HG02798 (cell line): Measurements from ENCODE around the gene STK40.

Experiments used
- ATAC-seq: cut with Tn5 transposase; IDR thresholded peaks from one replicate; pipeline ENCODE4 v1.9.1; 2021; ENCODE audit warnings: mild to moderate bottlenecking; ENCODE audit not compliant: unreplicated experiment, poor library complexity

The STK40 gene

DNA sequence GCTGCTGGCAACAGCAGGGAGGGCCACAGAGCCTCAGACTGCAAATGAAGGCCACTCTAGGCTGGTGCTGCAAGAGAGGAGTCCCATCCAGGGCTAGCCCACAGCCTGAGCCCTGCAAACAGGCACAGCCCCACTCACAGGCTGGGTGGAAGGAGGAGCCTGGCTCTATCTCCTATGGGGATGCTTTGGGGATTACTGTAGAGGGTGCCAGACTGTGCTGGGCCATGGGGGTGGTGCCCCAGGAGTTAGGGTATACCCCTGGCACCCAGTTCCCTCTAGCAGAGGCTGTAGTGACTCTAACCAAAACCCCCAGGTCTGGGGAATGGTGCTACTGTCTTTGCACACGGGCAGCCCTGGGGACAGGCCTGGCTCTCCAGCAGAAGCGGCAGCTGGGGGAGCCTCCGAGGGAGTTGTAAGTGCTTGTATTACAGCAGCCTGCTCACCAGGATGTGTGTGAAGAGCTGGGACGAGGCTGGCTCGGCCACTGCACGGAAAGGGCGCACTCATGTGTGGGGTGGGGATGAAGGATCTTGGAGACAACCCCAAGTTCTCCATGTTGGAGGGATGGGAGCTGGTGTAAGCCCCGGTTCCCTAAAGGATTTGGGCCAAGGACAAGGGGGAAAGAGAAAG, 38.9 kb downstream of the STK40 start:
- ATAC-seq, result no peak

GRCh38 chr1:36345353-36345752, 40.4 kb downstream of the STK40 start:
- no peak for ATAC-seq

GRCh38 chr1:36344395-36344680, 41.4 kb downstream of the STK40 start:
- no peak for ATAC-seq

- ATAC-seq, result no peak
These were observed 41.9 kb downstream of the STK40 start for GRCh38 chr1:36343651-36344394.

- peak; percentile 43 for ATAC-seq
These were observed 43.1 kb downstream of the STK40 start for GRCh38 chr1:36342426-36343185.

GRCh38 chr1:36341626-36342320, 44.0 kb downstream of the STK40 start:
- no peak for ATAC-seq

DNA sequence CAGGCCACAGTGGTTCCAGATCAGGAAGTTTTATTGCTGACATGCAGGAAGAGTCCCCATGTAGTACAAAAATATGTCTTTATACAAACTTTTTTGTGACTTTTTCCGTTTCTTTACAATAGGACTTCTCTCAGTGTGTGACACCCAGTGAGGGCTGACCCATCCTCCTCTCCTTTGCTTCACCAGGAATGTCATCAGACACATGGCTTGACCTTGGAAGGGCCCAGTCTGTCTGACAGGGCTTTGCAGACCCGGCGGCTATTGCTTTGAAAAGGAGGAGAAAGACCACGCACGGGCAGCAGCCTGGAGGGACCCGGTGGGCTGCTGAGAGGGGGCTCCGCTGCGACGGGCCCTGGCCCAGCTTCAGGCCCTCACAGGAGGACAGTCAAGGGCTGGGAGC, 46.1 kb downstream of the STK40 start:
- ATAC-seq, result no peak

DNA sequence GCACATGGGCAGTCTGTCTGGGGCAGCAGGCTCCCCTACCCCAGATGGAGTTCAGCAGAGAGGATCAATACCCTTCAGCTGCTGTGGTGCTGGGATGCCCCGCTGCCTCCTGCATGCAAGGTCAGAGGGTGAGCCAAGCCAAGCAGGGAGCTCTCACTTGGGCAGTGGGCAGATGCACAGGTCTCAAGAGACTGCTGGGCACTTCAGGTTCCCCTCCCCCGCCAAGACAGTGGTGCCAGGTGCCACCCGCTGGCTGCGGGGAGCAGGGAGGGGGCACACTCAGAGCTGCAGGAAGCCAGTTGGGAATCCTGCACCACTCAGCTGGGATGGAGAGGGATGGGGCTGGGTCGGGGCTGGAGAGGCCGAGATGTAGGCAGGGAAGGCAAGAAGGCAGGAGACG, 46.5 kb downstream of the STK40 start:
- ATAC-seq, result no peak

- ATAC-seq, result no peak
These were observed 47.9 kb downstream of the STK40 start for GRCh38 chr1:36337830-36338229.

DNA sequence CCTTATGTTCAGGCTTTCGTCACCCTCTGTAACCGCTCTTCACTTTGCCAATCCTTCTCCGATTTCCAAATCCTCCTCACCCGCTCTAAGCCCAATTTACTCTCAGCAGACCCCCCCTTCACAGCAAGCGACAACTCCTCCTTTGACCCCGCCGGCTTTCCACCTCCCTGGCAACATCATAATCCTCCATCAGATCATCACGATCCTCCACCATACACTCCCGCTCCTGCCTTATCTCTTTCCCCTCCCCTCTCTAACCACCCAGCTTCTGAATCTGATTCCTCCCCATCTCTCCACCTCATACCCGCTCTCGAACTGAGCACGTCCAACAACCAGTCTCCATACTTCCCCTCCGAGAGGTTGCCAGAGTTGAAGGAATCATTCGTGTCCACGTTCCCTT, 54.8 kb downstream of the STK40 start:
- no peak for ATAC-seq

DNA sequence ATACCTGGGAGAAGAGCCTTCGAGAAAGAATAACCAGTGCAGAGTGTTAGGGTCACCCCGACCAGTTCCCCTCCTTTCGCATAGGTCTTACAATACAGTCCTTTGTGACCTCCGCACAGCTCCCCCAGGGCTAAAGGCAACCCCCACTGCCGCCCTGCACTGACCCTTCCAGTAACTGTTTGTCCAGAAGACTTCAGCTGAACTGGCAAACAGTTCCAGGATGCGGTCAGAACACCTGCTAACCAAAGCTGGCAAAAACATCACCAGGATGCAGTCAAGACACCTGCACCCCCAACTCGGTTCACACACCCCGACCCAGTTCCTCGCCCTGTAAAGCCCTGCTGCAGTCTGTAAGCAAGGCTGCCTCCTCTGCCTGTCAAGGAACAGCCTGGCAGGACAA, 55.9 kb downstream of the STK40 start:
- ATAC-seq, result no peak

- no peak for ATAC-seq
These were observed 57.0 kb downstream of the STK40 start for GRCh38 chr1:36328713-36329112.

- ATAC-seq, result no peak
These were observed 57.6 kb downstream of the STK40 start for GRCh38 chr1:36328088-36328480.

DNA sequence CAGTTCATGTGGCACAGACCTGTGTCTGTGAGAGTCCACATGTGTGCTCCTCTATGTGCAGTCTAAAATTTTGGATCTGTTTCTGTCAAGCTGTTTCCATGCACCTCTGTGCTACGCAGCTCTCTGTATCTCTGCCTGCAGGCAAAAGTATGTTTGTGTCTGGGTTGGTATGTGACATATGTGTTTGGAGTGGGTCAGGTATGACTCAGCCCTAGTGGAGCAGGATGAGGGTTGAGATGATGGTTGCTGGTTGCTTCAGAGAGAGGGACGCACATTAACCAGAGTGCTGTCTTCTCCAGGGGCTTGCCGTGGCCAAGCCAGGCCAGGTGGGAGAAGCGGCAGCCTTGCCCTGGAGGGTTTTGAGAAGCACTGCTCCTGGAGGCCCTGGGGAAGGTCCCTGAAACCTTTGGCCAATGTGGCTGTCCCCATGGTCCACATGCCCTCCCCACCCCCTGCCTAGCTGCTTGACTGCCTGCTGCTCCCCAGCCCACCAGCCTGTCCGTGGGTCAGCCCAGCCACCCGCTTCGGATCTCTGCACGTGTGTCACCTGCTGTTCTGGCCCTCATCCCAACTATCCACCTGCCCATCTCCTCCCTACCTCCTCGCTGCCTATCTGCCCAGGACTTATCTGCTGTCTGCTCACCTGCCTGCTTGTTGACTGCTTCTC, 58.2 kb downstream of the STK40 start:
- no peak for ATAC-seq

DNA sequence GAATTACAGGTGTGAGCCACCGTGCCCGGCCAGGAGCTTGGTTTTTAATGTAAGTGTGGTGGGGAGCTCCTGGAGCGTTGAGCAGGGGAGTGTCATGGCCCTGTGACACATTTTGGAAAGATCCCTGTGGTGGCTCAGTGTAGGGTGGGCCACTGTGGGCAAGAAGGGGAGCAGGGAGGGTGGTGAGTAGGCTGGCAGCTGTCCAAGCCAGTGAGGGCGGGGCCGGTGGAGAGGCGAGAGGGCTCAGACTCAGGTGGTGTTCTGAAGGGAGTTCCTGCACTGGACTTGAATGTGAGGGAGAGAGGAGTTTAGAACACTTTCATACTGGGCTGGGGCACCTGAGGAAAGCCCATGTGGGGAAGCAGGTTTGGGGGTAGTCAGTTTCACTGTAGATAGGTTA, 59.2 kb downstream of the STK40 start:
- ATAC-seq, result no peak

DNA sequence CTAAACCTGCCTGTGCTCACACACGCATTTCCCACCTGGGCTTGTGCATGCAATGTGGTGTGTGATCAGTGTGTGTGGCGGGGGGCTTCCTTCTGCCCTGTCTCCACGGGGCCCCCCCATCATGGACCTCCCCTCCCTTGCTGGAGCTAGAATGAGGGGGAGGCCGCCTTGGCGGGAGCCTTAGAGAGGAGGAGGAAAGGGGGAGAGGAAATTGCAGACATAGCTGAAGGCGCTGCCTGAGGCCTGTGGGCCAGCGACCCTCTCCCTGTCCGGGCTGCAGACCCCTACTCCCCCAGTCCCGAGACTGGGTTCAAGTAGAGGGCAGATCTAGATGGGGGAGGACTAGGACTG, 61.4 kb downstream of the STK40 start:
- ATAC-seq, result no peak

DNA sequence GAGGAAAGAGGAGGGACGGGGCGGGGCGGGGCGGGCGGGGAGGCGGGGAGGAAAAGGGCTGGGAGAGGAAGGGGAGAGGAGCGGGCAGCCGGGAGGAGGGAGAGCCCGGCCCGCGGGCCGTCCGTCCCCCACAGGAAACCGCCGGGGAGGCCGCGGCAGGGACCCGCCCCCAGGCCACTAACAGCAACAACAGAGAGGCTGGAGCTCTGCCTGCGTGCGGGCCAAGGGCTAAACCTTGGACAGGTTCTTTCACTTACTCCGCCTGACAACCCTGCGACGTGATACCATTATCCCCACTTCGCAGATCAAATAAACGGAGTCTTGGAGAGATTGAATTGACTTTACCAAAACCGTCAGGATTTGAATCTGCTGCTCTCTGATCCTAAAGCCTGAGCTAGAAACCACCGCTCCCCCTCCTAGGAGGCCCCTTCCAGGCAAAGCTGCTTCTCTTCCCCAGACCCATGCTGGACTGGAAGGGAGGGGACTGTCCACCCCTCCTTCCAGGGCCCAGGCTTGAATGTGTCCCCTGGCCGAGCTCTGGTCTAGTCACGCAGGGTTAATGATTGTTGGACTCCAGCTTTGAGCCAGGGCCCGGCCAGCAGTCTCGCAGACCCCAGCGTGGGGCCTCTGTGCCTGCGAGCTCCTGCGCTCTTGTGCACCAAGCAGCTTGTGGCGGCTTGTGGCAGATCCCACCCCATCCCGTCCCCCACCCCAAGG, 61.9 kb downstream of the STK40 start, which contains the start of gene EVA1B:
TSS of gene EVA1B (minus strand) at position 10 of the 717 bp plus-strand sequence. CDS start 608 bp downstream, outside the sequence.
- peak; percentile 40 for ATAC-seq

DNA sequence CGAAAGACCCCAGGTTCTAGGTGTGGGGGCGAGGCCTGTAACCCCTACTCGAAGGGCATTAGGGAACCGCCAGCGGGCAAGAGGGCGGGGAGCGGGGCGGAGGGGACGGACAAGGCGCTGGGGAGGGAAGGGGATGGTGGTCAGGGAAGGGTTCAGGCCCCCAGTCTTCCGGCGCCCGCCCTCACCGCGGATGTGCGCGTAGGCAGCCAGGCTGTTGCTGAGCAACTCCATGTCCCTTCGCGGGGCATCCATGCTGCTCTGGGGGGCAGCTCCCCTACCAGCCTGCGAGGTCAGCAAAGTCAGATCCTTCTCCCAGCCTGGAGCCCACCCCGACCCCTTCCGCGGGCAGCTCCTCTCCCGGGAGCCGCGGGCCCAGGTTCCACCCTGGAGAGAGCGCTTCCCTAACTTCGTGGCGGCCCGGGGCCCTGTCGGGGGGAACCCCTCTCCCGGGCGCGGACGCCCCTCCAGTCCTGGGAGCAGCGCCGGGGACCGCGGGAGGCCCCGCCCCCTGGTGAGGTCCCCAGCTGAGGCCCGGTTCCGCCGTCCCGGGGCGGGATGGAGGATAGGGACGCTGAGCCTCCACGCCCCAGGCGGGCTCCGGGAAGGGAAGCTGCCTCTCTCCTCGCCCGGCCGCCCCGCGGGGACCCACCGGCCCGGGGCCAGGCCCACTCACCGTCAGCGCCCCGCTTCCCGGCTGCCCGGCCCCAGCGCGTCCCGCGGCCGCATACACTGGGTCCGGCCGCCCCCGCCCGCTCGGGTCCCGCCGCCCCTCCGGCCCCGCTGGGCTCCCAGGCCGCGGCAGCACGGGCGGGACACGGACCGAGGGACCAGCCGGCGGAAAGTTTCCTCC, 62.7 kb downstream of the STK40 start:
- ATAC-seq, result peak; percentile 32
